GM12891 (cell line): Measurements from ENCODE around the gene TSPAN9.

Experiments
- DNase-seq: peaks from one replicate; pipeline ENCODE4 v3.0.0; 2011; ENCODE audit warnings: low spot score; ENCODE audit not compliant: insufficient read length
- FAIRE-seq: peaks from 2 replicates; lab custom pipeline; 2011; peaks lifted over from hg19 to GRCh38; lab: Jason Lieb, UNC
- PAX5 ChIP-seq: IDR thresholded peaks from 2 replicates; pipeline ENCODE4 v1.6.1; 2011; ENCODE audit warnings: low read length, moderate library complexity, mild to moderate bottlenecking; ENCODE audit not compliant: insufficient read depth, severe bottlenecking
- POLR2A ChIP-seq: IDR thresholded peaks from 2 replicates; pipeline ENCODE4 v1.6.1; 2011; ENCODE audit warnings: low read depth, low read length, control low read depth
- POLR2AphosphoS5 ChIP-seq: IDR thresholded peaks from 2 replicates; pipeline ENCODE4 v1.6.1; 2011; ENCODE audit warnings: low read depth, low read length, control low read depth
- POU2F2 ChIP-seq: IDR thresholded peaks from 2 replicates; pipeline ENCODE4 v1.6.1; 2011; ENCODE audit warnings: low read depth, mild to moderate bottlenecking, control low read depth, low read length, moderate library complexity
- SPI1 ChIP-seq: IDR thresholded peaks from 2 replicates; pipeline ENCODE4 v1.6.1; 2011; ENCODE audit warnings: low read depth, low read length, control low read depth
- TAF1 ChIP-seq: IDR thresholded peaks from 2 replicates; pipeline ENCODE4 v1.6.1; 2011; ENCODE audit warnings: low read depth, low read length, control low read depth

The TSPAN9 gene

GRCh38 chr12:3332188-3332587, 255.0 kb downstream of the TSPAN9 start:
- FAIRE-seq: no peak
- no peak for TF ChIP-seq POLR2A
- TF ChIP-seq POLR2AphosphoS5: no peak
- TF ChIP-seq POU2F2: no peak
- no peak for TF ChIP-seq TAF1
- no peak for TF ChIP-seq SPI1
- no peak for TF ChIP-seq PAX5
- DNase-seq: no peak

DNA sequence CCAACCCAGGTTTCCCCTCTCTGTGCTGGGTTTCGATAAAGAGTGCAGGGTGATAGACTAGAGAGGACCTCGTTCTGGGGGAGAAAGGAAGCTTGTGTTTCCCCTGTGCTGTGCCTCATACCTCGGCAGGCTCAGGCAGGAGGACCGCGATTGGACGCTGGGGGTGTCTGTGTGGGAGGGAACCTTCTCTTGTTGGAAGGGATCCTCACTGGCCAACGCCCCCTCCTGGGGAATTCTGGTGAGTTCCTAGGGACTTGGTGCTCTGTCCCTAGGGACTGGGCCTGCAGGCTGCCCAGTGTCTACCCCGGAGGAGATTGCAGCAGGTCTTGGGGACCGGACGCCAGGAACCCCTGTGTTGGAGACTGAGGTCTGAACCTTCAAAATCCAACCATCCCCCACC, 256.4 kb downstream of the TSPAN9 start:
- no peak for DNase-seq
- FAIRE-seq: no peak
- no peak for TF ChIP-seq POLR2AphosphoS5
- TF ChIP-seq TAF1: no peak
- TF ChIP-seq POU2F2: no peak
- TF ChIP-seq PAX5: no peak

GRCh38 chr12:3333991-3334391, 256.8 kb downstream of the TSPAN9 start:
- TF ChIP-seq TAF1: no peak
- DNase-seq (no peak), FAIRE-seq (no peak)

DNA sequence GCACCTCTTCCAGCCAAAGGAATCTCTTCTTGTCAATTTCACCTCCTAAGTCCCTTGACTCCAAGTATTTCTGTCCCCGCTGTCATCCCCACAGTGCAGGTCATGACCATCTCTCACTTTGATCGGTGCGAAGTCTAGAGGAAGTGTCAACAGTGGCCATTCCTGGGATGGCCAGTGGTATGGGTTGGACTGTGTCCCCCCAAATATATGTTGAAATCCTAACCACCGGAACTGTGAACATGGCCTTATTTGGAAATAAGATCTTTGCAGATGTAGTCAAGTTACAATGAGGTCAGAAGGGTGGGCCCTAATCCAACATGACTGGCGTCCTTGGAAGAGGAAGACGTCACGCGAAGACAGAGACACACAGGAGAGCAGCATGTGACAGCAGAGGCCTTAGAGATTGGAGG, 257.9 kb downstream of the TSPAN9 start:
- TF ChIP-seq PAX5 (no peak), POLR2A (no peak)
- FAIRE-seq (no peak), DNase-seq (no peak)
